Neuronal stem cell (in vitro differentiated cells): ENCODE data around the gene C14orf39.

Experiments used
- DNase-seq: peaks from one replicate; pipeline ENCODE4 v3.0.0-alpha.2; 2013; ENCODE audit warnings: low spot score
- H2AFZ ChIP-seq: one replicate; pipeline ENCODE4 v1.6.1; 2013; ENCODE audit warnings: mild to moderate bottlenecking, low read length, inconsistent platforms
- H2AK5ac ChIP-seq: 2 replicates; pipeline ENCODE4 v1.6.1; 2013; ENCODE audit warnings: low read depth, mild to moderate bottlenecking, inconsistent platforms, low read length, moderate library complexity, mixed read lengths
- H2BK120ac ChIP-seq: 2 replicates; pipeline ENCODE4 v1.6.1; 2013; ENCODE audit warnings: low read depth, mild to moderate bottlenecking, inconsistent platforms, low read length, moderate library complexity, mixed read lengths
- H2BK12ac ChIP-seq: one replicate; pipeline ENCODE4 v1.6.1; 2013; ENCODE audit warnings: low read length, inconsistent platforms
- H2BK15ac ChIP-seq: 2 replicates; pipeline ENCODE4 v1.6.1; 2013; ENCODE audit warnings: mild to moderate bottlenecking, low read length, inconsistent platforms, mixed read lengths
- H2BK5ac ChIP-seq: one replicate; pipeline ENCODE4 v1.6.1; 2013; ENCODE audit warnings: inconsistent platforms, mild to moderate bottlenecking, low read length, moderate library complexity
- H3K14ac ChIP-seq: one replicate; pipeline ENCODE4 v1.6.1; 2013; ENCODE audit warnings: low read length, inconsistent platforms
- H3K18ac ChIP-seq: 2 replicates; pipeline ENCODE4 v1.6.1; 2013; ENCODE audit warnings: low read length, inconsistent platforms
- H3K23ac ChIP-seq: 2 replicates; pipeline ENCODE4 v1.6.1; 2013; ENCODE audit warnings: low read depth, mild to moderate bottlenecking, mixed read lengths, low read length, inconsistent platforms; ENCODE audit not compliant: poor library complexity
- H3K27ac ChIP-seq: replicated peaks from 3 replicates; pipeline ENCODE4 v1.5.1; 2013; ENCODE audit warnings: low read length, inconsistent platforms
- H3K27me3 ChIP-seq, 3 experiments: 2 replicates each; pipeline ENCODE4 v1.6.1; 2013; ENCODE audit warnings: low read length in 3 of 3, mild to moderate bottlenecking in 2 of 3, inconsistent platforms in 1 of 3, low read depth in 1 of 3, mixed read lengths in 1 of 3, moderate library complexity in 1 of 3; ENCODE audit not compliant: control insufficient read depth in 3 of 3, insufficient read depth in 3 of 3
- H3K36me3 ChIP-seq, 2 donors: replicated peaks in 1 of 2; 2 replicates each; pipeline ENCODE4 v1.6.1; 2013; ENCODE audit warnings: low read length in 2 of 2; ENCODE audit not compliant: control insufficient read depth in 2 of 2, insufficient read depth in 2 of 2
- H3K4ac ChIP-seq: 2 replicates; pipeline ENCODE4 v1.6.1; 2013; ENCODE audit warnings: inconsistent platforms, mild to moderate bottlenecking, low read length, moderate library complexity
- H3K4me1 ChIP-seq, 2 donors: 1 replicate in 1 of 2; 2 replicates in 1 of 2; pipeline ENCODE4 v1.6.1; 2013; ENCODE audit warnings: low read length in 2 of 2, low read depth in 1 of 2; ENCODE audit not compliant: control insufficient read depth in 2 of 2, insufficient read depth in 1 of 2
- H3K4me2 ChIP-seq: one replicate; pipeline ENCODE4 v1.6.1; 2013; ENCODE audit warnings: mild to moderate bottlenecking, low read length, inconsistent platforms; ENCODE audit not compliant: insufficient read depth, poor library complexity, severe bottlenecking
- H3K4me3 ChIP-seq, 2 donors: 2 replicates each; pipeline ENCODE4 v1.5.1; 2013; ENCODE audit warnings: low read length in 2 of 2, mild to moderate bottlenecking in 2 of 2, inconsistent platforms in 1 of 2, moderate library complexity in 1 of 2
- H3K79me1 ChIP-seq: one replicate; pipeline ENCODE4 v1.6.1; 2013; ENCODE audit warnings: low read depth, mild to moderate bottlenecking, inconsistent platforms, low read length, moderate library complexity
- H3K9ac ChIP-seq: one replicate; pipeline ENCODE4 v1.6.1; 2013; ENCODE audit warnings: mild to moderate bottlenecking, low read depth, low read length, inconsistent platforms; ENCODE audit not compliant: poor library complexity
- H3K9me3 ChIP-seq, 2 donors: replicated peaks in 1 of 2; 2 replicates each; pipeline versions ENCODE3 to v1.6.1; 2013; ENCODE audit warnings: low read length in 2 of 2, mild to moderate bottlenecking in 2 of 2, inconsistent platforms in 1 of 2, low read depth in 1 of 2, mixed read lengths in 1 of 2, moderate library complexity in 1 of 2; ENCODE audit not compliant: control insufficient read depth in 2 of 2, insufficient read depth in 1 of 2
- H4K8ac ChIP-seq: one replicate; pipeline ENCODE4 v1.6.1; 2013; ENCODE audit warnings: low read depth, mild to moderate bottlenecking, inconsistent platforms, low read length, moderate library complexity
- H4K91ac ChIP-seq: one replicate; pipeline ENCODE4 v1.6.1; 2013; ENCODE audit warnings: low read length, low read depth, mild to moderate bottlenecking, inconsistent platforms; ENCODE audit not compliant: poor library complexity
- WGBS, 2 donors: extraction: QIAGEN DNeasy Blood & Tissue Kit; methylation state at CpG; one replicate each; pipeline ENCODE4 v1.1.7; 2013; ENCODE audit warnings: missing lambda C conversion rate in 2 of 2, mixed read lengths in 1 of 2; ENCODE audit not compliant: insufficient read length in 2 of 2, insufficient replicate concordance in 1 of 2; ENCODE audit errors: extremely low coverage in 2 of 2; 5-methylcytosine and 5-hydroxymethylcytosine counted together

The C14orf39 gene

DNA sequence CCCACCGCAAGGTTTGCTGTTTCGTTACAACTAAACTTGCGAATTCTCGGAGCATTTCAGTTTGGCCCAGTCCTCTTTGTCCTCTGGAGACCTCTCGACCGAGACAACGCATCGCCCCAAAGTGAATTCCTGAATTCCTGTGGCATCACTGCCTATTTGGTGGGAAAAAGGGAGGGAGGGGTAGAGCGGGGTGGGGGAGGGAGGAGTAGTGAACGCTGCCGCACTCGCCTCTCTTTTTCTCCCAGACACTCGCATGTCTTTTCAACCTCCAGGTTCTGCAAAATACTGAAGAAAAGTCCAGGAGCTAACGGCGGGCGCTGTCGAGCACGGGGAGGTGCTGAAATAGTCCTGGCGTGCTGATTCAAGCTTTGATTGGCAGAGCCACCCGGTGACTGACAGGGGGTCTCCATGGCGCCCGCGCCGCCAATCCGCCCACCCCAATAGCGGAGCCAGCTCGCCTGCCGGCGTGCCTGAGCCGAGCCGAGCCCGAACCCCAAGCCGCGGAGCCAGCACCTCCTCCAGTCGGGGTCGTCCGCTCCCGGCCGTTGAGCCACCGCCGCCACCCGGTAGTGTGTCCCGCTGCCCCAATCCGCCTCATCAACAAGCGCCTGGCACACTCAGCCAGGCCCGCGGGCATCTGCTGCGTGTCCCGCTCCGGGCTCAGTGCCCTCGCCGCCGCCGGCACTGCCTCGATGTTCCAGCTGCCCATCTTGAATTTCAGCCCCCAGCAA, 23.0 kb upstream of the C14orf39 start, which contains the start of gene SIX6:
TSS of gene SIX6 (plus strand) at position 440 of the 731 bp plus-strand sequence. CDS start at position 693, 253 bp downstream.
- Histone ChIP-seq H2AK5ac (peak within 1 kb of the TSS; percentile 92), H2BK15ac (peak within 1 kb of the TSS; percentile 78), H3K4ac (peak within 1 kb of the TSS; percentile 45), H3K79me1 (no peaks in the 10 kb centered on the region), H3K4me2 (peak within 1 kb of the TSS; percentile 87), H3K27ac (no peak within 1 kb of the TSS), H3K9me3 (no peaks in the 10 kb centered on the region), H2BK5ac (peak within 1 kb of the TSS; percentile 71), H3K18ac (peak within 1 kb of the TSS; percentile 89), H3K36me3 (no peaks in the 10 kb centered on the region), H2AFZ (peak within 1 kb of the TSS; percentile 73), H3K27me3 (peaks cover 47 to 100% (median 77%) of the 10 kb centered on the region in 3 experiments), H3K14ac (peak within 1 kb of the TSS; percentile 40), H3K4me1 (peaks cover 0 to 23% of the 10 kb centered on the region in 2 donors), H4K8ac (no peak within 1 kb of the TSS), H4K91ac (no peak within 1 kb of the TSS), H3K23ac (peak within 1 kb of the TSS; percentile 83), H2BK120ac (peak within 1 kb of the TSS; percentile 95), H3K9ac (peak within 1 kb of the TSS; percentile 93), H3K4me3 (peak within 1 kb of the TSS in 1 of 2 donors; percentile 69), H2BK12ac (no peak within 1 kb of the TSS)
- peak; percentile 80 for DNase-seq
- WGBS, 2 donors: no CpG with 5 or more reads among the region's 55 CpGs

DNA sequence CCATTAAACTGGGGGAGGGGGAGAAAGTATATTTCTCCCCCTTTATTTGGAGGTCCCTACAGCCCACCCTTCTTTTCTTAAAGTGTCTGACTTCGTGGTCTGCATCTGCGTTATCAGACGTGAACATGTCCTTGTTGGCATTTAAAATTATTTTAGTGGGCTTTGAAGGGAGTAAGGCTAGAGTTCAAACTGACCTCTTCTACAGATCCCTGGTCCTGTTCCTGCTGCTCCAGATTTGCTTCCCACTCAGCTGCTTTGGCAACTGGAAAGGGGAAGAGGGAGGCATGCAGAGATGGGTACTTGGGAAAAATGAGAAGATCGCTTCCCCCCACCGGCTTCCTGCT, 22.5 kb upstream of the C14orf39 start:
- no peak overlapping the region for H3K4me3 ChIP-seq

DNA sequence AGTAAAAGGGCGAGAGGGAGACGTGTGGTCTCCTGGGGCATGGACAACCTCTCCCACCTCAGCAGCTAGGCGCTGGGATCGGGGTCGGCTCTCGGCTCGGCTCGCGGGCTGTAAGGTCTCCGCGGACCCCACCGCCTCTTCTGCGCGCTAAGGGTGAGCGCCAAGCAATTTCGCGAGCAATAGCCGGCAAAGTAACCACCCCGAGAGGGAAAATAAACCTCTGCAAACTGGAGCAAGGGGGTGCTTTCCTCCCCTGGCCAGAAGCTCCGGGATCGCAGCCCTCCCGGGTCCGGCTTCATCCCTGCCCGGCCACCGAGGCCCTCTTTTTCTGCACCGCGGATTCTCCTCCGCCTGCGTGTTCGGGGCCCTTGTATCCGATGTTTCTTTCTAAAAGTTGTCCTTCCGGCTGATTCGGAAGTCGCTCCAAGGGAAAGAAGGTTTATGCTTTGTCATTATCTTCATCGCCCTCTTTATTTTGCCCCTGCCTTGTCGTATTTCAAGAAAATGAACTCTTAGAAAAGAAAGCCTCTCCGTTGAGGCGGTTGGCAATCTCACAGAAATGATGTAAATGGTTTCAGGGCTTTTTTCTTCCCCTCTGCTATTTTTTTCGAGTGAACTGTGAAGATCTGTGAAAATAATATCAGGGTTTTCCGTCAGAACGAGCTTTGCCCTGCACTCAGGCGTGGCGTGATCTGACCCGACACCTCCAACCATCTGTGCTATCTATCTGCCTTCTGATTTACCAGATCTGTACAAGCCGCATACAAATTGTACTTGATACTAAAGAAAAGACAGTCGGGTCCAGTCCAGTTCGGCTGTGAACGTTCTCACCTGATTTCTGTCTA, 21.3 kb upstream of the C14orf39 start:
- Histone ChIP-seq H2BK12ac (no peak overlapping the region), H3K4ac (no peak overlapping the region), H3K36me3 (no peaks in the 10 kb centered on the region), H2BK15ac (peak overlapping the region; percentile 51), H3K79me1 (no peaks in the 10 kb centered on the region), H2BK120ac (no peak overlapping the region), H3K27me3 (peaks cover 47 to 99% (median 65%) of the 10 kb centered on the region in 3 experiments), H3K23ac (peak overlapping the region; percentile 25), H3K4me3 (no peak overlapping the region), H2AFZ (peak overlapping the region; percentile 21), H3K27ac (no peak overlapping the region), H2BK5ac (no peak overlapping the region), H3K14ac (no peak overlapping the region), H3K18ac (peak overlapping the region; percentile 42), H3K4me1 (peaks cover 0 to 18% of the 10 kb centered on the region in 2 donors), H4K8ac (no peak overlapping the region), H2AK5ac (no peak overlapping the region), H3K4me2 (peak overlapping the region; percentile 26), H3K9ac (no peak overlapping the region), H3K9me3 (no peaks in the 10 kb centered on the region), H4K91ac (no peak overlapping the region)
- no peak for DNase-seq
- WGBS, 2 donors: no CpG with 5 or more reads among the region's 48 CpGs

More for the DNA sequence above, 22.5 kb upstream of the C14orf39 start:
- Histone ChIP-seq H2BK12ac (no peak overlapping the region), H2BK120ac (no peak overlapping the region), H2BK5ac (no peak overlapping the region), H3K79me1 (no peaks in the 10 kb centered on the region), H3K14ac (no peak overlapping the region), H3K27ac (no peak overlapping the region), H2BK15ac (no peak overlapping the region), H3K18ac (no peak overlapping the region), H3K36me3 (no peaks in the 10 kb centered on the region), H3K4me1 (peaks cover 0 to 22% of the 10 kb centered on the region in 2 donors), H3K9me3 (no peaks in the 10 kb centered on the region), H2AFZ (no peak overlapping the region), H3K4me2 (peak overlapping the region; percentile 87), H2AK5ac (no peak overlapping the region), H3K23ac (no peak overlapping the region), H3K9ac (no peak overlapping the region), H4K8ac (no peak overlapping the region), H3K27me3 (peaks cover 47 to 100% (median 76%) of the 10 kb centered on the region in 3 experiments), H3K4ac (no peak overlapping the region), H4K91ac (no peak overlapping the region)
- no CpG with 5 or more reads among the region's 5 CpGs for WGBS, 2 donors
- no peak for DNase-seq
